HEK293 (cell line): ENCODE measurements around the gene GGTA1.
"Not testable (repeated sequence)": the region's sequence is repeated elsewhere in the genome, so short reads cannot be mapped to it uniquely, and the experiment has no call there.

Experiments used
- CTCF ChIA-PET: fragments of 350-600 bp; formaldehyde crosslinking; extraction: SDS; loops from one replicate; lab custom pipeline; 2021; ENCODE audit warnings: antibody characterized with exemption; lab: Yijun Ruan, JAX
- POLR2A ChIA-PET: fragments of 300-600 bp; formaldehyde crosslinking; extraction: SDS; loops from one replicate; lab custom pipeline; 2020; ENCODE audit warnings: antibody characterized with exemption, inconsistent platforms; lab: Yijun Ruan, JAX
- H3K27ac ChIP-seq: fragments of 200-500 bp; sonication (Bioruptor generic); 2 replicates; pipeline ENCODE4 v1.5.1; 2014; ENCODE audit warnings: low read depth, low read length, control low read depth, inconsistent platforms; ENCODE audit errors: extremely low read depth
- H3K36me3 ChIP-seq, 2 experiments: fragments of 200-500 bp in 1 of 2; sonication (Bioruptor generic) in 1 of 2; 1 replicate in 1 of 2; 2 replicates in 1 of 2; pipeline ENCODE4 v1.5.1; 2014 to 2017; ENCODE audit warnings: inconsistent platforms in 2 of 2, low read length in 2 of 2; ENCODE audit not compliant: control insufficient read depth in 2 of 2, insufficient read depth in 1 of 2
- H3K4me1 ChIP-seq: fragments of 200-500 bp; sonication (Bioruptor generic); 2 replicates; pipeline ENCODE4 v1.5.1; 2014; ENCODE audit warnings: mild to moderate bottlenecking, low read length, inconsistent platforms; ENCODE audit not compliant: control insufficient read depth, insufficient read depth
- H3K4me3 ChIP-seq: 2 replicates; pipeline ENCODE4 v1.5.1; 2011; ENCODE audit warnings: low read depth, mild to moderate bottlenecking, control low read depth, low read length, moderate library complexity
- H3K9me3 ChIP-seq: fragments of 200-500 bp; sonication (Bioruptor generic); 2 replicates; pipeline ENCODE4 v1.5.1; 2014; ENCODE audit warnings: low read depth, low read length, inconsistent platforms; ENCODE audit not compliant: control insufficient read depth, insufficient read depth
- OSR2 ChIP-seq: fragments of 450-650 bp; formaldehyde crosslinking; IDR thresholded peaks from 2 replicates; pipeline ENCODE4 v1.5.1; 2016; ENCODE audit warnings: missing biosample characterization, missing genetic modification characterization
- SP7 ChIP-seq: fragments of 450-650 bp; formaldehyde crosslinking; IDR thresholded peaks from 2 replicates; pipeline ENCODE4 v1.5.1; 2016; ENCODE audit warnings: missing biosample characterization, missing genetic modification characterization
- TRIM28 ChIP-seq: IDR thresholded peaks from 2 replicates; pipeline ENCODE4 v1.6.1; 2011; ENCODE audit warnings: low read length, control low read depth, borderline replicate concordance
- YY2 ChIP-seq: fragments of 450-650 bp; formaldehyde crosslinking; IDR thresholded peaks from 2 replicates; pipeline ENCODE4 v1.5.1; 2016; ENCODE audit warnings: missing biosample characterization, missing genetic modification characterization
- ZFP3 ChIP-seq: fragments of 450-650 bp; formaldehyde crosslinking; IDR thresholded peaks from 2 replicates; pipeline ENCODE4 v1.5.1; 2016; ENCODE audit warnings: low read depth, missing biosample characterization, missing genetic modification characterization
- ZNF146 ChIP-seq: fragments of 450-650 bp; formaldehyde crosslinking; IDR thresholded peaks from 2 replicates; pipeline ENCODE4 v1.5.1; 2016; ENCODE audit warnings: missing biosample characterization, missing genetic modification characterization
- ZNF248 ChIP-seq: fragments of 450-650 bp; formaldehyde crosslinking; IDR thresholded peaks from 2 replicates; pipeline ENCODE4 v1.5.1; 2017; ENCODE audit warnings: missing biosample characterization, missing genetic modification characterization
- ZNF561 ChIP-seq: fragments of 450-650 bp; IDR thresholded peaks from 2 replicates; pipeline ENCODE4 v1.5.1; 2018; ENCODE audit warnings: missing biosample characterization, missing genetic modification characterization, borderline replicate concordance
- ZNF610 ChIP-seq: fragments of 450-650 bp; formaldehyde crosslinking; IDR thresholded peaks from 2 replicates; pipeline ENCODE4 v1.5.1; 2016; ENCODE audit warnings: missing biosample characterization, missing genetic modification characterization, borderline replicate concordance
- ZNF664 ChIP-seq: fragments of 450-650 bp; formaldehyde crosslinking; IDR thresholded peaks from 2 replicates; pipeline ENCODE4 v1.5.1; 2016; ENCODE audit warnings: missing biosample characterization, missing genetic modification characterization
- ZXDB ChIP-seq: fragments of 450-650 bp; formaldehyde crosslinking; IDR thresholded peaks from 2 replicates; pipeline ENCODE4 v1.5.1; 2016; ENCODE audit warnings: missing biosample characterization, missing genetic modification characterization
- TF ChIP-seq, protein P1 (sequence below): fragments of 450-650 bp; formaldehyde crosslinking; IDR thresholded peaks from 2 replicates; pipeline ENCODE4 v1.5.1; 2017; ENCODE audit warnings: missing biosample characterization, mild to moderate bottlenecking, missing genetic modification characterization, moderate library complexity
- TF ChIP-seq, protein P2 (sequence below): fragments of 450-650 bp; formaldehyde crosslinking; IDR thresholded peaks from 2 replicates; pipeline ENCODE4 v1.5.1; 2016; ENCODE audit warnings: missing biosample characterization, missing genetic modification characterization
- TF ChIP-seq, protein P3 (sequence below): IDR thresholded peaks from 2 replicates; pipeline ENCODE4 v1.6.1; 2011; ENCODE audit warnings: mild to moderate bottlenecking, low read depth, low read length, borderline replicate concordance

The GGTA1 gene

GRCh38 chr9:121437891-121438290 lies 61.8 kb downstream of the GGTA1 start:
- no peaks in the 10 kb centered on the region for H3K9me3 ChIP-seq
- ChIA-PET POLR2A (no interaction called here), CTCF (no interaction called here)
- no peak overlapping the region for H3K4me3 ChIP-seq
- no peaks in the 10 kb centered on the region for H3K4me1 ChIP-seq
- no peaks in the 10 kb centered on the region for H3K36me3 ChIP-seq
- no peak for TF ChIP-seq ZXDB (tag by site-specific recombination)
- no peak for TF ChIP-seq SP7 (tag by site-specific recombination)
- no peak for TF ChIP-seq ZNF561
- TF ChIP-seq, protein P1, sequence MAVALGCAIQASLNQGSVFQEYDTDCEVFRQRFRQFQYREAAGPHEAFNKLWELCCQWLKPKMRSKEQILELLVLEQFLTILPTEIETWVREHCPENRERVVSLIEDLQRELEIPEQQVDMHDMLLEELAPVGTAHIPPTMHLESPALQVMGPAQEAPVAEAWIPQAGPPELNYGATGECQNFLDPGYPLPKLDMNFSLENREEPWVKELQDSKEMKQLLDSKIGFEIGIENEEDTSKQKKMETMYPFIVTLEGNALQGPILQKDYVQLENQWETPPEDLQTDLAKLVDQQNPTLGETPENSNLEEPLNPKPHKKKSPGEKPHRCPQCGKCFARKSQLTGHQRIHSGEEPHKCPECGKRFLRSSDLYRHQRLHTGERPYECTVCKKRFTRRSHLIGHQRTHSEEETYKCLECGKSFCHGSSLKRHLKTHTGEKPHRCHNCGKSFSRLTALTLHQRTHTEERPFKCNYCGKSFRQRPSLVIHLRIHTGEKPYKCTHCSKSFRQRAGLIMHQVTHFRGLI (tag by site-specific recombination), result no peak
- TF ChIP-seq ZNF664 (tag by site-specific recombination), result no peak
- TF ChIP-seq ZFP3, result no peak
- no peak for TF ChIP-seq TRIM28
- no peak overlapping the region for H3K27ac ChIP-seq

GRCh38 chr9:121437046-121437445 lies 62.6 kb downstream of the GGTA1 start:
- H3K4me3 ChIP-seq, H3K9me3 ChIP-seq, H3K4me1 ChIP-seq, CTCF ChIA-PET, H3K27ac ChIP-seq, POLR2A ChIA-PET, H3K36me3 ChIP-seq: not testable (repeated sequence)
- peak; percentile 80 for TF ChIP-seq ZNF146 (tag by site-specific recombination)

- CTCF ChIA-PET, result interaction anchor here (1.3 kb wide), 1 partner anchor 14 kb away, joined by 3 read pairs; no protein-coding TSS in a partner anchor
- Histone ChIP-seq H3K4me1 (no peaks in the 10 kb centered on the region), H3K4me3 (no peak overlapping the region), H3K9me3 (no peaks in the 10 kb centered on the region), H3K27ac (no peak overlapping the region), H3K36me3 (no peaks in the 10 kb centered on the region)
- TF ChIP-seq OSR2 (tag by site-specific recombination), result no peak
- TF ChIP-seq, protein P2, sequence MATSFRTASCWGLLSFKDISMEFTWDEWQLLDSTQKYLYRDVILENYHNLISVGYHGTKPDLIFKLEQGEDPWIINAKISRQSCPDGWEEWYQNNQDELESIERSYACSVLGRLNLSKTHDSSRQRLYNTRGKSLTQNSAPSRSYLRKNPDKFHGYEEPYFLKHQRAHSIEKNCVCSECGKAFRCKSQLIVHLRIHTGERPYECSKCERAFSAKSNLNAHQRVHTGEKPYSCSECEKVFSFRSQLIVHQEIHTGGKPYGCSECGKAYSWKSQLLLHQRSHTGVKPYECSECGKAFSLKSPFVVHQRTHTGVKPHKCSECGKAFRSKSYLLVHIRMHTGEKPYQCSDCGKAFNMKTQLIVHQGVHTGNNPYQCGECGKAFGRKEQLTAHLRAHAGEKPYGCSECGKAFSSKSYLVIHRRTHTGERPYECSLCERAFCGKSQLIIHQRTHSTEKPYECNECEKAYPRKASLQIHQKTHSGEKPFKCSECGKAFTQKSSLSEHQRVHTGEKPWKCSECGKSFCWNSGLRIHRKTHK (tag by site-specific recombination), result no peak
- no peak for TF ChIP-seq YY2 (tag by site-specific recombination)
- TF ChIP-seq, protein P3, sequence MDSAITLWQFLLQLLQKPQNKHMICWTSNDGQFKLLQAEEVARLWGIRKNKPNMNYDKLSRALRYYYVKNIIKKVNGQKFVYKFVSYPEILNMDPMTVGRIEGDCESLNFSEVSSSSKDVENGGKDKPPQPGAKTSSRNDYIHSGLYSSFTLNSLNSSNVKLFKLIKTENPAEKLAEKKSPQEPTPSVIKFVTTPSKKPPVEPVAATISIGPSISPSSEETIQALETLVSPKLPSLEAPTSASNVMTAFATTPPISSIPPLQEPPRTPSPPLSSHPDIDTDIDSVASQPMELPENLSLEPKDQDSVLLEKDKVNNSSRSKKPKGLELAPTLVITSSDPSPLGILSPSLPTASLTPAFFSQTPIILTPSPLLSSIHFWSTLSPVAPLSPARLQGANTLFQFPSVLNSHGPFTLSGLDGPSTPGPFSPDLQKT, result no peak
- TF ChIP-seq ZNF610 (tag by site-specific recombination), result no peak
- POLR2A ChIA-PET, result no interaction called here
Measured at GRCh38 chr9:121434969-121435368, 64.7 kb downstream of the GGTA1 start.

- H3K9me3 ChIP-seq, result no peaks in the 10 kb centered on the region
- TF ChIP-seq ZNF146 (tag by site-specific recombination) (peak; percentile 53; the same call in 1 of the 2 replicates), ZNF248 (tag by site-specific recombination) (no peak)
- TF ChIP-seq, all 188 proteins: peak for 1
- ChIA-PET POLR2A (no interaction called here), CTCF (interaction anchor here (0.6 kb wide), 1 partner anchor 36 kb away, joined by 3 read pairs; no protein-coding TSS in a partner anchor)
- Histone ChIP-seq H3K4me1 (no peaks in the 10 kb centered on the region), H3K36me3 (no peaks in the 10 kb centered on the region), H3K4me3 (no peak overlapping the region), H3K27ac (no peak overlapping the region)
Measured at GRCh38 chr9:121427899-121428298, 71.7 kb downstream of the GGTA1 start.
